ENCODE results near the gene C1orf21.

C1orf21 gene

DNA sequence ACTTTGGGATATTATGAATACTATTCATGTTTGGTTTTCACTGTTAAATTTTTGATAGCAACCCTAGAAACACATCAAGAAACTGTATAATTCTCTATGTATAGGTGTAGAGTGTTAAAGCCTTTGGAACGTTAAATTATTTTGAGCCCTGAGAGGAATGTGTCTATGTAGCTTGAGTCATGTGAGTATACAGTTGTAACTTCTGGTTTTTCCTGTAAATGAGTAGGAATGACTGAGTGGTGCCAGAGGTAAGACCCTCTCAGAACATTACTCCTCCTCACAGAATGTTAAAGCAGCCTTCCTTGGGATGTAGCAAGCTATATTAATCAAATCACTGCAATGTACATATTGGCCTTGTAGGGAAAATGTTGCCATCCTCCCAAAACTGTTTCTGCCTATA, 69.0 kb downstream of the C1orf21 start:
- DNase-seq (ENCODE audit: low read depth) = no peak

DNA sequence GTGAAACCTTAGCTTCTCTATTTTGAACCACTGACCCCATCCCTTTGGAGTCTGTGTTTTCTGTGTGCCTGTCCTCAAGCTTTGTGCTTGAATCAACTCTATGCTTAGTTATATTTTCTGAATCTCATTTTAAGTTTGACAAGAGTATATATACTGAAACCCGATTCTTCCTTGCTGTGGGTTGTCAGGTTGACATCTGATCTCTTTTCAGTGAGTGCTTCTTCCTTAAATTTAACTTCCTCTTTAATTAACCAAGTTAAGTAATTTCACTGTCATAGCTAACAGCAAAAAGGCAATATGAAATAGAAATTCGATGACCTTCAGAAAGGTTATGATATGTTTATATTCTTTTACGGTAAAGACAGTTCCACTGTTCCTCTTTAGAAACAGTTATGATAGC, 69.4 kb downstream of the C1orf21 start:
- DNase-seq (ENCODE audit: low read depth) = no peak

DNA sequence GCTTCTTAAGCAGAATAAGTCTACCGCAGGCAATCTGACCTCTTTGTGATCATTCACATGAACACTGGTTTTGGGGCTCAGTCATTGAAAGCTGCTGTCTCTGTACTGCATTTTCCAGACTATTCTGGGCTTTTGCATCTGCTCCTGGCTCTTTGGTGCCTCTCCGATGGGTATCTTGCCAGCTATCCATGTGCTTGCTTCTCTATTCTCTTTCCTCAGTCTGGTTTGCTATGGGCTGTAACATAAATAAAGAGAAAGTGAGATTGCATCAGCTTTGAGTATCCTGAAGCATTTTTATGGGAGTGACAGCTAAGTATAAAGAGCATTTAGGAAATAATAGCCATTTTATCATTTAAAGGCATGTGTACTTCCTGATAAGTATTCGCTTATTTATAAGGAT, 70.7 kb downstream of the C1orf21 start:
- no peak for DNase-seq (ENCODE audit: low read depth)

DNA sequence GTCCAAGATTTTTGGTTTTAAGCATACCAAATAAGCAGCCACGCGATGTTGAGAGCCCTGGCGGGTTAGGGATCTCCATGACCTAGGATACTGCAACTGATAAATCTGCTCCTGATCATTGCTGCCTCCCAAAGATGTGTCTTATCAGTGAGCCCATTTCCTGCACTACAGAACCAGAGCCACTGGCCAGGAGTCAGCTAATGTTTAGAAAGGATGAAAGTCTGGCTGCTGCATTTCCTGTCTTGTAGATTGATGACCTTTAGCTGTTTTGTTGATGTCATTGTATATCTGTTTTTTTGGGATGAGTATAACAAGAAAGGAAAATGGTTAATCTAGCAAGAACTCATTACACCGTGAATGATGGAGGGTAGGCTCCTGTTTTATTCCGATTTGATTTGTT, 74.5 kb downstream of the C1orf21 start:
- DNase-seq (ENCODE audit: low read depth) = no peak

DNA sequence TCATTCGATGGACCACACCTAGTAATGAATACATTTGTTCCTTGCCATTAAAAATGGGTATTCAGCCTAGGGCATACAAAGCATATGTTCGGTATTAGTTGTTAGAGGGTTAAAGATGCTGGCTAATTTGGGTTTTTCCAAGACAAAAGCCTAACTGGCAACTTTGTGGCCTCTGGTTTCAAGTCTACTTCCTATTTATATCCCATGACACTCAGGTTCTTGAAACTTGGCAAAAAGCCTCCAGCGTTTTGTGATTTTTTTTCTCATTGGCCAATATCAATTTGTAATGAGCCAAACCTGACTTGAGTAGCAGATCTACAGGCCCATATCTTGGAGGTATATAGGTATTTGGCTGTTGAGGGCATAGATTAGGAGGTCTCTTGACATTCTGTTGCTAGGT, 75.3 kb downstream of the C1orf21 start:
- DNase-seq (ENCODE audit: low read depth) = no peak

DNA sequence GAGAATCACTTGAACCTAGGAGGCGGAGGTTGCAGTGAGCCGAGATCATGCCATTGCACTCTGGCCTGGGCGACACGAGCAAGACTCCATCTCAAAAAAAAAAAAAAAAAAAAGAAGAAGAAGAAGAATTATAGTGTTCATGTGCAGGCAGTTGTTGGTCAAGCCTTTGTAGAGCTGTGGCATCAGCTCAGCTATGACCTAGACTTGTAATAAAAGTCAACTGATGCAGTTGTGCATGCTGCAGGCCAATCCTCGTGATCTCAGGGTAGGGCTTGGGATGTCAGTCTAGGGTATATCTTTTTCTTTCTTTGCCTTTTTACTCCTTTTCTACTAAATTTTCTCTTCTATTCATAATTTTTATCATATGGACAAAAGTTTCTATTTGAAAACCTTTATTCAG, 76.2 kb downstream of the C1orf21 start:
- no peak for DNase-seq (ENCODE audit: low read depth)

DNA sequence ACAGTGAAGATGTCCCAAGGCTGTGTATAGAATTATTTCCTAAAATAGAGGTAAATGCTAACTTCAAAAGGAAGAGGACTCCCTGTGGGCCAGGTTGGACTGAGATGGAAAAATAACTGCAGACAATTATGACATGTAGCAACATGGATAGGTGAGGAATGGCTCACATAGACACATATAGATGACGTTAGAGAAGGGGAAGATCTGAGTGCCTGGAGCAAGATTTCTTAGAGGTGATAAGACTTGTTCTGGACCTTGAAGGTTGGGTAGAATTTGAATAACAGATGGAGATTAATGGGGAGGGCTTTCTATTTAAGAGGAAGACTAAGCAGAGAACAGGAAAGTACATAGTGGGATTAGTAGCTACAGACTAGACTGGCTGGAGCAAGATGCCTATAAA, 76.9 kb downstream of the C1orf21 start:
- no peak for DNase-seq (ENCODE audit: low read depth)

DNA sequence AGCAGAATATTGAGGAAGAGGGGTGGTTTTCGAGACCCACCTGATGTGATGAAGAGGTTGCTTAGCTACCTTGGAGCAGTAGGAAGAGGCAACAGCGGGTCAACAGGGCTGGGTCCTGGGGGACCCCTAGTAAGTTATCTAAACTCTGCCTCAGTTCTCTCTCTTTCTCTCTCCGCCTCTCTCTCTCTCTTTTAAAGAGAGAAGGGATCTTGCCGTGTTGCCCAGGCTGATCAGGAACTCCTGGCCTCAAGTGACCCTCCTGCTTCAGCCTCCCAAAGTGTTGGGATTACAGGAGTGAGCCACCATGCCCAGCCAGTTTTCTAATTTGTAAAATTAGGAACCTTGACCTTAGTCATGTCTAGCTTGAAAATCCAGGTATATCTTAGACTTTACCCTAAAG, 77.9 kb downstream of the C1orf21 start:
- DNase-seq (ENCODE audit: low read depth) = no peak

DNA sequence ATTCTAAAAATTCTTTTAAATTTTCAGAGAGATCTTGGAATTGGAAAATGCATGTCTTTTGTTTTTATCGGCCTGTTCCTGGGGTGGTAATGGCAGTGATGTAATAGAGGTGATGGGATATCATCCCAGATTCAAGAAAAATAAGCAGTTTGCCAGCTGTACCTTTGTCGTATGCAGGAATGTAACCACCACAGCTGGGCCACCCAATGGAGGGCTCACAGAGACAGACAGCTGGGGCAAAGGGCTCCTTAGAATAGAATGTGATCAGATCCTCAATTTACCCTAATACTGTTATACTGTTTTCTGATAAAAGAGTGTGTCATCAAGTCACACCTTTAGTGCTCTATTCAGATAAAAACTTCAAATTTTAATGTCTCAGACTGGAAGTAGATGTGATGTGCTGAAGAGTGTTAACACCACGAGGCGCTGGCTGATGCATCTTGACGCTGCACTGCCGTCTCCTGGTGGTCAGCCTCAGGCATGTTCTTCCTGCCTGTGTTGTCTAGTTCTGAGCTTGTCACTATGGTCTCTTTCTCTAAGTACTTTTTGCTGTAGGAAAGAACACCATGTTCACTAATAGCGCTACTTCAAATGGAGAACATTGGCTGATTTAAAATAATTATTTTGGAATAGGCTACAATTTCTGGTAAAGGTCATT, 78.8 kb downstream of the C1orf21 start:
- no peak for DNase-seq (ENCODE audit: low read depth)

DNA sequence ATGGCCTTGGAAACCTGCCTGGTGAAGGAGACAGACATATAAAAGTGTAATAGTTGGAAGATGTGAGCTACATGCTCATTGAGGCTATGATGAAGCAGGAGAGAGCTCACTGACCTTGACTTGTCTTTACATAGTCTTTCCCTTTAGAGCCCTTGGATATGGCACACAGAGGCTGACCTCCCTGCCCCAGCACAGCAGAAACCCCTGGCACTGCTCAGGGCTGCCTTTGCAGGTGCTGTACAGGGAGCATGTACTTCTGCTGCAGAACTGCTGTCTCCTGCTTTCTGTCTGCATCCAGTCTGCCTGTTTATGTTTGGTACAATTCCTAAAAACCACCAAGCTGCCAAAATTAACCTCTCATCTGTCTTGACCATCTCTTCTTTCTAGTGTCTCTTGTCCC, 80.5 kb downstream of the C1orf21 start:
- DNase-seq (ENCODE audit: low read depth) = no peak

DNA sequence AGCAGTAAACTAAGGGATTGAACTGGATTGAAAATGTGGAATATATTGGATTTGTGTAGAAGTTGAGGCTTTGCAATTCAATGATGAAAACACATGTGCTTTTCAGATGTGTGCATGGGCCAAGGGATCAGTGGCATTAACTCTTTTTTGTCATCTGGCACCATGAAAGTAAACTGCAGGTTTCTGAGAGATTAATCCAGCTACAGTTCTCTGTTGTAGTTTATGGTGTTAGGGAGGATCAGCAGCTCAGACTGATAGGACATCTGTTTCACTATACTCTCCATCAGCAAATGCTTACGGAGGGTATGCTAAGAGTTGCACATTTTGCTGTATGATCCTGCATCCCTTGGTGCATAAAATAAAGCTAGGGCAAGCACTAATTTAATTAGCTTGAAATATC, 82.6 kb downstream of the C1orf21 start:
- DNase-seq (ENCODE audit: low read depth) = no peak

DNA sequence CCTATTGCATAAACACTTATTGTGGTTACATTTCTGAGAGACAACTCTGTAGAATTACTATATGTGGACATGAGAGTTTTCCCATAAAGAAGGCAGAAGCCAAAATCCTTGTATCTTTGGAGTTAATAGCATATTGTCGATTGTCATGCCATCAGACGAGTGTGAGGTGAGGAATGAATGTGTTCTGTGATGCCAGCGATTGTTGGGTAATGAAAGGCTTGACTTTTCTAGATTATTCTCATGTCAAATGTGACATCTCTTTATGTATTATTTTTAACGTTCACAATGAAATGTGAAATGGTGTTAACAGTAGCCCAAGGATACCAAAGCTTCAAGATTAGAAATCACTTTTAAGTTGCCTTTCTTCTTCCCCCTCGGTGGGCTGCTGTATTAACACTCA, 84.9 kb downstream of the C1orf21 start:
- DNase-seq (ENCODE audit: low read depth) = no peak

DNA sequence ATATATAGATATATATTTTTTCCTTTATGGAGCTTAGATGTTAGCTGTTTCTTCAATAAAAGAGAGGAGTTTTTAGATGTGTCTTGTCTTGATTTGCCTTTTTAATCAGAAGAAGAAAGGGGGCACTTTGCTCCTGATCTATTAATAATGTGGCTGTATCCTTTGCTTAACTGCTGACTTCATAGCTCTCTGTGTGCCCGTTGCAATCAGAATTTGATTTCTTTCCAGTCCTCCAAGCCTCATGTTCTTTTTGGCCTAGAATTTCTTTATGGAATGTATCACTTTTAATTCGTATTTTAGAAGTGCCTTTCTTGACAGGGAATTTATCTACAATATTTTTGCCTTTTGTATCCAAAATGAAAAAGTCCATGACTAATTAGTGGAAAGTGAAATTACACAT, 85.3 kb downstream of the C1orf21 start:
- no peak for DNase-seq (ENCODE audit: low read depth)

DNA sequence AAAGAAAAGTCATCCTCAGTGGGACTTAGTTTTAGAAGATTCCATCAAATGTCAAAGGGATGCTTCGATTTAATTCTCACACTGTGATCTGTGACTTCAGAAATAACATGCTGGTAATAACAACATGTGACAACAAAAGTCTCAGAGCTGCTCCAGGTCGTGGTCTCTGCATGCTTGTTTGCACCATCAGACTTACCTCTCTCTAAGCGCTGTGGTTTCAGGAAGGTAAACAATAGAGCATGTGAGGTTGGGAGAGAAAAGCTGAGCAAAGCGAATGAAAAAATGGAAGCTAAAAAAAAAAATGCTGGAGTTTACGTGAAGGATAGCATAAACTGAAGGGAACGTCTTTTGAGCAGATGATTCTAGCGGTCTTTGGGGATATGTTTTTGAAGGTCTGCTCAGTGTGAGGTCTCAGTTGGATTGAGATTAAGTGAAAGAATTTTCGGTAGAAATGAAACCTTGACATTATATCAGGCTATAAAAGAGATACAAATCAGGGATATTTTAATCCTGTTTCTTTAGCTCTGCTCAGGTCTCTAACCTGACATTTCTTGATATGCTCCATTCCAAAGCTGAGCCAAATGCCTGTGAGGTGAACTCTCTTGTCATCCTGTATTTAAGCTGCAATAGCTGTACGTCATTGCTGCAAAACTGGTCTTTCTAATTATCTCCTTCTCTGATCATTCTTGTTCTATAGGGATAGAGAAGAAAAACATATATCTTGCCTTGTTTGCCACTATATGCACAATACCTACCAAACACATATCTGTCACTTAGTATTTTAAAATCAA, 86.5 kb downstream of the C1orf21 start:
- DNase-seq (ENCODE audit: low read depth) = no peak

DNA sequence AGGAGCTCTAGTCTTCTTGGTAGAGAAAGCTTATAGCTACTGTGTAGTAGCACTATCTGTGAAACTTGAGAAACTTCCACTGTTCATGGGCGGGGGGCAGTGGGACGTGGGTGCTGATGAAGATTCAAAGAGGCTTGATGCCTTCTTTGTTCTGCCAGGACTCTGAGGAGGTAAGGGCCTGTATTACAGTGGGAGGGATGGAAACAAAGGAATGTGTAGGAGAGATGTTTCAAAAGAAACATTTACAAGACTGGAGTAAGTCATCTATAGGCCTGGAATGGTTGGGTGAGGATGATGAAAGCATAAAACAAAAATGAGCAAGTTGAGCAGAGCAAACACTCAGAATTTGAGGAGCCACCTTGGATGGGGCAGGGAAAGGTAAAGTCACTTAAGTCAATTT, 89.4 kb downstream of the C1orf21 start:
- no peak for DNase-seq (ENCODE audit: low read depth)

DNA sequence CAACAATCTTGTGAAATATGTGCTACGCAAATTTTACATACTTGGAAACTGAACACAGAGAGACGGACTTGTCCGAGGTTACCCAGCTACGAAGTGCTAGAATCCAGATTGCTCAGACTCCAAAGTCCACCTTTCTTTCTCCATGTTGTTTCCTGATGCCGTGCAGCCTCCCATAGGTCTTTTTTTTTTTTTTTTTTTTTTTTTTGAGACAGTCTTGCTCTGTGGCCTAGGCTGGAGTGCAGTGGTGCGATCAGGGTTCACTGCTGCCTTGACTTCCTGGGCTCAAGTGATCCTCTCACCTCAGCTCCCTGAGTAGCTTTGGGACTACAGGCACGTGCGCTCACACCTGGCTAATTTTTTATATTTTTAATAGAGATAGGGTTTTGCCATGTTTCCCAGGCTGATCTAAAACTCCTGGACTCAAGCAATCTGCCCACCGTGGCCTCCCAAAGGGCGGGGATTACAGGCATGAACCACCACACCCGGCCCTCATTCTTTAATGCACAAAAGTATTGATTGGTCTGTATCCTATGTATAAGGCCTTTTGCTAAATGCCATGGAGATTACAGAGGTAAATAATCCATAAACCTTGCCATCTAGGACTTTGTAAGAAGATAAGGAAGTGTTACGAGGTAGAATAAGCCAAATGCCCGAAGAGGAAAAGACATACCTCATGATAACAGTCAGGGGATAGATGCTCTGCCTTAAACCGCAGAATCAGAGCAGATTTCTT, 92.8 kb downstream of the C1orf21 start:
- DNase-seq (ENCODE audit: low read depth) = no peak

DNA sequence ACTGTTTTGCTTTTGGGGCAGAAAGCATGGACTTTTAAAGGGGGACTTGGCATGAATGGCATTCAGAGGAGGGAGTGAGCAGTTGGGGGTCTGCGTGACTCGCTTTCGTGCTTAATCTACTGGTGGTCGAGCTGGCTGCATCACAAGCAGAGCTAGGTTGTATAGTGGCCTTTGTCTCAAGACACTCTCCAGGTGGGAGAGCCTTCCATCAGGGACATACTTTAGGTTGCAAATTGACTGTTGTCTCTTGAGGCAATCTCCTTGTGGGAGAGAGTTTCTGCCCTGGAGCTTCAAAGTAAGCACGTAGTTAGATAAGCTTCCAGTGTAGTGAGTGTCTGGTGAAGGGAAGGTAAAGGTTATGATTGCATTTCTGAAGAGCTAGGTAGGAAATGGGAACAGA, 93.9 kb downstream of the C1orf21 start:
- no peak for DNase-seq (ENCODE audit: low read depth)

DNA sequence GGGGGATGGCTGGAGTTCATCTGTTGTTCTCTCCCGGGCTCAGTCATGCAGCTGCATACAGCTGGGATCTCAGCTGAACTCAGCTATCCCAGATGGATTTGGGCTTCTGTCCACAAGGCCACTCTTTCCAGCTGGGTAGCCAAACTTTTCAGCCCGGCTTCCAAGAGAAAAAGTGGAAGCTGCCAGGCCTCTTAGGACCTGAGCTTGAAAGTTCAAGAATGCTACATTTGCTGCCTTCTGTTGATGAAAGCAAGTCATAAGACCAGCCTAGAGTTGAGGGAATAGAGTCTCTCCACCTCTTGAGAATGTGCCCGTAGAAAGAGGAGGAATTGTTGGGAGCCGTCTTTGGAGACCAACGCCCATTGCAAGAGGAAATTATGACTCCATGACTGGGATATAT, 95.3 kb downstream of the C1orf21 start:
- no peak for DNase-seq (ENCODE audit: low read depth)

DNA sequence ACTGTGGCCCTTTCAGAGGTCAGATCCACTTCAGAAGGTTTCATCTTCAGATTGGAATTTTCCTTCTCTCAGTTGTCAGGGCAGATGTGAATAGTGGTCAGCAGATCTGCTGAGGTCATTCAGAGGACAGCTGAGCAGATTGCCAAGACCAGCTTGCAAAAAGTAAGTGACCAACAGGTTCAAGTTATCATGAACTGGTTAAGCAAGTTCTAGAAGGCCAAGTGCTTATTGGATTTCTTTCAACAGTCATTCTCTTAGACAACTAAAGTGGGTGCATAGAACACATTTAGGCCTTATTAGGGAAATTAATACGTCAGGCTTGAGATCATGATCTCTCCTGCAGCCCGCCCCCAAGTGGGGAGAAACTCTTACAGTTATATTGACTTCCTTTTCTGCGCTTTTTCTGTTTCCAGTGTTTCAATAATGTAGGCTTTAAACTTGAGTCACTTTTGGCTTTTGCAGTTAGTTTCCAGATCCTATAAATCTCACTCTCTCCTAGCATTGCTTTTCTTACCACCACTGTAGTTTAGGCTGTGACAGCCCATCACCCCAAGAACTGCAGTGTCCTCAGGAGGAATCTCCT, 96.4 kb downstream of the C1orf21 start:
- no peak for DNase-seq (ENCODE audit: low read depth)

DNA sequence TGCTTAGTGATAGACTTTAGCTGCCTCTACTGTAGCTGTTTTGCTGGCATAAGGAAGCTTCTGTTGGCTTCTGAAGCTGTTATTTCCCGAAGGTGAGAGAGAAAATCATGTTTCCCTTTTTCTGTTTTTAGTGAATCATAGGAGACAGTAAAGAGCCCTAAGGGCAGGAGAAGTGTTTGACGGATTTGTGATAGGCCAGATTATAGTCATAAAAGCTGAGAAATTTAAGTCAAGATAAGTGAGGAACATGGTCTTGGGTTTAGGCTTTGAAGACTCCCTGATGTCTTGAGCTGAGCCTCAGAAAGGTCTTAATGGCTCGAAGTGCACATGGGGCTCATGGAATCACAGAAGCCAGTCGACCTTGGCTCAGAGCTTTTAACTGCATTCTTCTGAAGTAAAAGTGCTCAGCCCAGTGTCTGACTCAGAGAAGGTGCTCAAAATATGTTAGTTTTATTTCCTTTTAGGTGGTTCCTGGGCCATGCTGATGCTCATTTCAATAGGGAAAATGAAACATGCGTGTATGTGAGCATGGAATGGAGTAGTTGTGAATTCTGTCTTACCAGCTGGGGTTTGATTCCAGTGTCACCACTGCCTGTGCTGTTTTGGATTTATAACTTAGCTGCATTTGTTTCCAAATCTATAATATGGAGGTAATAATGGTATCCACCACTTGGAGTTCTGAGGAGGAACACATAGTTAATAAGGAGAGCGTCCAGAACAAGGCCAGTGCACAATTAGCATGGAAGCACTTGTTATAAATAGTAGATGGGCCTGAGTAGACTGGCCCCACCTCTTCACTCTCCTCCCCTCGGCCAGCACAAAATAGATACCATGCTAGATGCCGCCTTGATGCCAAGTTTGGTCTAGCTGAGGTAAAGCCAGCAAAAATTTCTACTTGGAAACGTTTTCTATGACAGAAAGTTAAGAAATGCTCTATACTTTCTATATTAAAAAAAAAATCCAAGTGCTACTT, 99.2 kb downstream of the C1orf21 start:
- DNase-seq (ENCODE audit: low read depth) = no peak

DNA sequence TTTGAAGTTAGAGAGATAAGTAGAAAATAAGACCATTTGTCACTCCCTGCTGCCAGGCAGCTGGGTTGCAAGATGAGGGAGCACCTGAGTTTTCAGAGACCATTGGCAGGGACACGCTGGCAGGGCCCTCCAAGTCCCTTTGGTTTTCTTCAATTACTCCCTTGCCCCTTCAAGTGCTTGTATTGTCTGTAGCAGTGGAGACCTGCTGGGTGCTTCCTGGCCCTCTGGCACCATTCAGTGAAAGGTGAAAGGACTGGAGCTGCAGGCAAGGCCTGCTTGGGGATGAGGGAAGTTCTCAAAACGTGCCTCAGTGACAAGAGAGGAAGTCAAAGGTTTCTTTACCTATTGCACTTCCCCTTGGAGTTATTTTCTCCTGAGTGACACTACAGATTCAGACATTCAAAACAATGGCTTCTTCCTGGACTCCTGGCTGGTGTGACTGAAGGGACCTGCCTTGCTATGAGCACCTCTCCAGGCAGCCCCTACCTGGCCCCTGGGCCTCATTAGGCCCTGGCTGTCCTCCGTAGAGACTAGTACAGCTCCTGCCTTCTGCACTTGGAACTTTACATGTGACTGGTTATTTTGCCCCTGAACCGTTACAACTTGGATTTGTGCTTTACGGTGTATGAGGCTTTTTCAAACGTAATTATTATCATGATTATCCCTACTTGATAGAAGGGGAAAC, 100.1 kb downstream of the C1orf21 start:
- no peak for DNase-seq (ENCODE audit: low read depth)
